GM12878 (cell line): ENCODE measurements around the gene SERHL2. TPM values are rescaled to one million over a fixed set of nuclear protein-coding genes. Genes with fewer than 3 reads are reported as not detected.
"Not testable (repeated sequence)": the region's sequence is repeated elsewhere in the genome, so short reads cannot be mapped to it uniquely, and the experiment has no call there.

Source experiments
- ATAC-seq: fragments of 200-7000 bp; cut with Tn5 transposase; 3 replicates; pipeline ENCODE4 v1.9.1; 2020; ENCODE audit warnings: mild to moderate bottlenecking, moderate library complexity
- BruUV-seq: library from RNA; stranded (reverse); fragments of 400-500 nt; replicated peaks from 2 replicates; lab custom pipeline; 2021; lab: Mats Ljungman, UMichigan
- CTCF ChIA-PET: fragments of 300-600 bp; sonication (Branson Sonifier 250); formaldehyde crosslinking; extraction: SDS; loops from one replicate; lab custom pipeline; 2021; ENCODE audit warnings: inconsistent platforms; lab: Yijun Ruan, JAX
- POLR2A ChIA-PET: fragments of 350-600 bp; formaldehyde crosslinking; extraction: SDS; loops from one replicate; lab custom pipeline; 2021; ENCODE audit warnings: inconsistent platforms; lab: Charles Lee
- RAD21 ChIA-PET: fragments of 300-600 bp; sonication (Branson Sonifier 250); formaldehyde crosslinking; loops from one replicate; lab custom pipeline; 2023; ENCODE audit warnings: antibody characterized with exemption; ENCODE audit not compliant: unreplicated experiment; lab: Charles Lee
- SMC1A ChIA-PET: fragments of 300-600 bp; sonication (Branson Sonifier 250); formaldehyde crosslinking; loops from one replicate; lab custom pipeline; 2023; ENCODE audit not compliant: unreplicated experiment, uncharacterized antibody; lab: Charles Lee
- DNase-seq: peaks from one replicate; pipeline ENCODE4 v3.0.0-alpha.2; 2011; ENCODE audit warnings: low read depth, low spot score
- FAIRE-seq: peaks from 3 replicates; lab custom pipeline; 2011; peaks lifted over from hg19 to GRCh38; lab: Jason Lieb, UNC
- H2AFZ ChIP-seq: 2 replicates; pipeline ENCODE4 v1.6.0; 2011; ENCODE audit warnings: low read depth, low read length, control low read depth; ENCODE audit not compliant: control insufficient read depth
- H3K27ac ChIP-seq: 2 replicates; pipeline ENCODE4 v1.5.1; 2011; ENCODE audit warnings: control low read depth; ENCODE audit not compliant: control insufficient read depth, insufficient read depth
- H3K27me3 ChIP-seq, 2 experiments: replicated peaks in 1 of 2; 2 replicates each; pipeline versions ENCODE4 v1.6.0 to v1.6.1; 2011; ENCODE audit warnings: low read length in 1 of 2; ENCODE audit not compliant: control insufficient read depth in 2 of 2, insufficient read depth in 2 of 2
- H3K36me3 ChIP-seq, 2 experiments: 2 replicates each; pipeline ENCODE4 v1.5.1; 2011; ENCODE audit warnings: low read length in 1 of 2; ENCODE audit not compliant: control insufficient read depth in 2 of 2, insufficient read depth in 2 of 2
- H3K4me1 ChIP-seq: 2 replicates; pipeline ENCODE4 v1.6.1; 2011; ENCODE audit warnings: mild to moderate bottlenecking, low read length, moderate library complexity, mixed read lengths; ENCODE audit not compliant: control insufficient read depth, insufficient read depth
- H3K4me2 ChIP-seq: 2 replicates; pipeline ENCODE4 v1.6.0; 2011; ENCODE audit warnings: control low read depth; ENCODE audit not compliant: control insufficient read depth, insufficient read depth
- H3K4me3 ChIP-seq: fragments of 200-600 bp; sonication (generic); 2 replicates; pipeline ENCODE4 v1.5.1; 2016
- H3K79me2 ChIP-seq: 2 replicates; pipeline ENCODE4 v1.6.0; 2011; ENCODE audit warnings: low read length; ENCODE audit not compliant: control insufficient read depth, insufficient read depth
- H3K9ac ChIP-seq: 2 replicates; pipeline ENCODE4 v1.8.0; 2011; ENCODE audit warnings: low read length, control low read depth, mixed read lengths; ENCODE audit not compliant: control insufficient read depth, insufficient read depth
- H3K9me3 ChIP-seq: replicated peaks from 3 replicates; pipeline ENCODE4 v1.5.1; 2011; ENCODE audit warnings: mild to moderate bottlenecking, low read length; ENCODE audit not compliant: control insufficient read depth, insufficient read depth
- H4K20me1 ChIP-seq: 2 replicates; pipeline ENCODE4 v1.6.0; 2011; ENCODE audit not compliant: control insufficient read depth, insufficient read depth
- CTCF ChIP-seq, 3 experiments: IDR thresholded peaks in 2 of 3; conservative IDR thresholded peaks in 1 of 3; 2 replicates each; pipeline ENCODE4 v1.5.1; 2011; ENCODE audit warnings: low read depth in 3 of 3, low read length in 3 of 3, mild to moderate bottlenecking in 3 of 3, control low read depth in 2 of 3, moderate library complexity in 2 of 3, inconsistent platforms in 1 of 3, mixed read lengths in 1 of 3; ENCODE audit not compliant: control insufficient read depth in 2 of 3, insufficient read depth in 1 of 3; ENCODE audit errors: extremely low read depth in 1 of 3
- RAD21 ChIP-seq: IDR thresholded peaks from 2 replicates; pipeline ENCODE4 v1.6.1; 2011; ENCODE audit warnings: mild to moderate bottlenecking, low read depth, low read length, moderate library complexity; ENCODE audit not compliant: insufficient read depth
- WGBS: methylation state at CpG from one replicate; pipeline ENCODE4 v1.1.6; 2016; ENCODE audit warnings: low lambda C conversion rate; ENCODE audit not compliant: insufficient replicate concordance, insufficient coverage; ENCODE audit errors: missing lambda C conversion rate; 5-methylcytosine and 5-hydroxymethylcytosine counted together
- in situ Hi-C: fragments of 300-500 bp; cut with MboI; formaldehyde crosslinking; loops from 9 replicates; pipeline ENCODE4 v1.14.3; 2018; ENCODE audit warnings: mixed read lengths
- intact Hi-C: fragments of 100-400 bp; cut with micrococcal nuclease; formaldehyde crosslinking; loops from one replicate; pipeline ENCODE4 v1.14.2; 2022; ENCODE audit not compliant: unreplicated experiment
- polyA plus RNA-seq, 11 experiments: library from polyadenylated mRNA; depleted of rRNA in 4 of 11; unstranded in 6 of 11; stranded (reverse) in 5 of 11; fragments of >200 nt; fragmentation: Nextera tagmentation in 4 of 11; fragmentation: Illumina TruSeq in 1 of 11; extraction: Ambion mirVana in 4 of 11; extraction: Trizol in 1 of 11; gene quantifications; 1 replicate in 1 of 11; 2 replicates in 10 of 11; pipeline versions ENCODE4 v1.2.1 to v1.2.3, GENCODE V29; 2011 to 2016; ENCODE audit warnings: inconsistent platforms in 2 of 11, missing spikeins in 2 of 11, low read depth in 1 of 11
- total RNA-seq, 4 experiments: library from RNA; depleted of rRNA in 3 of 4; stranded (reverse); fragments of >200 nt in 3 of 4; fragmentation: Illumina TruSeq in 1 of 4; extraction: Trizol in 1 of 4; gene quantifications; 2 replicates each; pipeline versions ENCODE4 v1.2.1 to v1.2.3, GENCODE V29; 2013 to 2021

The SERHL2 gene
- total and polyA plus RNA-seq, 10 of the 15 experiments (the other 5 are each of a cell fraction or from before 2014, with no cell fraction given): 0.63 to 2.0 (median 1.2) TPM

GRCh38 chr22:42512273-42512990 lies 41.3 kb upstream of the SERHL2 start:
- BruUV-seq: TSS peak; percentile 13
- H3K4me1 ChIP-seq, RAD21 ChIA-PET, H3K9me3 ChIP-seq, H4K20me1 ChIP-seq, H3K9ac ChIP-seq, SMC1A ChIA-PET, H3K27ac ChIP-seq, H3K79me2 ChIP-seq, in situ Hi-C loops, intact Hi-C loops, DNase-seq, FAIRE-seq, H3K4me3 ChIP-seq, H3K4me2 ChIP-seq, H3K27me3 ChIP-seq, CTCF ChIA-PET, H3K36me3 ChIP-seq, POLR2A ChIA-PET, H2AFZ ChIP-seq: not testable (repeated sequence)
- peak; percentile 49 for ATAC-seq
- WGBS: 95% methylated on average over 20 of the region's 22 CpGs
- peak in 2 of 3 experiments; percentile 6 to 20; a peak in 1 of 6 replicates for TF ChIP-seq CTCF (IDR thresholded peaks at IDR 0.05 in 2 of 3, conservative IDR thresholded peaks at IDR 0.05 in 1 of 3; ENCODE audit: control insufficient read depth in 2 of 3, extremely low read depth in 1 of 3, insufficient read depth in 1 of 3, low read depth in 3 of 3, low read length in 3 of 3)
- TF ChIP-seq RAD21: peak; percentile 22; the same call in 1 of the 2 replicates

GRCh38 chr22:42514331-42514730 lies 39.4 kb upstream of the SERHL2 start:
- SMC1A ChIA-PET, DNase-seq, BruUV-seq, H3K27ac ChIP-seq, H3K9ac ChIP-seq, H3K4me3 ChIP-seq, H3K4me2 ChIP-seq, H3K27me3 ChIP-seq, H3K36me3 ChIP-seq, RAD21 ChIA-PET, H3K4me1 ChIP-seq, H2AFZ ChIP-seq, H3K9me3 ChIP-seq, in situ Hi-C loops, POLR2A ChIA-PET, ATAC-seq, CTCF ChIA-PET, H4K20me1 ChIP-seq, FAIRE-seq, intact Hi-C loops: not testable (repeated sequence)
- peaks cover 14% of the 10 kb centered on the region for H3K79me2 ChIP-seq
- 93% methylated on average over 16 of the region's 17 CpGs for WGBS

- H3K9me3 ChIP-seq, ATAC-seq, H3K27me3 ChIP-seq, H3K4me3 ChIP-seq, H3K36me3 ChIP-seq, POLR2A ChIA-PET, H4K20me1 ChIP-seq, CTCF ChIA-PET, H3K9ac ChIP-seq, H3K4me1 ChIP-seq, FAIRE-seq, intact Hi-C loops, H2AFZ ChIP-seq, BruUV-seq, H3K27ac ChIP-seq, in situ Hi-C loops, SMC1A ChIA-PET, H3K4me2 ChIP-seq, RAD21 ChIA-PET, DNase-seq: not testable (repeated sequence)
- H3K79me2 ChIP-seq: peaks cover 21% of the 10 kb centered on the region
- WGBS: 92% methylated on average over 6 of the region's 8 CpGs
Observed at GRCh38 chr22:42515304-42515703, 38.5 kb upstream of the SERHL2 start.
